H1 (cell line): ENCODE data around the gene ARHGEF11. TPM values are rescaled to one million over a fixed set of nuclear protein-coding genes. Genes with fewer than 3 reads are reported as not detected.

Source experiments
- BACH1 ChIP-seq: IDR thresholded peaks from 2 replicates; pipeline ENCODE4 v1.6.1; 2012; ENCODE audit warnings: low read length, improper control_type of control experiment
- CREB1 ChIP-seq: IDR thresholded peaks from 2 replicates; pipeline ENCODE4 v1.6.1; 2012; ENCODE audit warnings: inconsistent platforms
- FOSL1 ChIP-seq: IDR thresholded peaks from 2 replicates; pipeline ENCODE4 v1.6.1; 2011; ENCODE audit warnings: mild to moderate bottlenecking, low read depth, low read length, moderate library complexity; ENCODE audit not compliant: insufficient read depth
- POLR2A ChIP-seq, 2 experiments: IDR thresholded peaks; 1 replicate in 1 of 2; 2 replicates in 1 of 2; pipeline ENCODE4 v1.6.1; 2011; ENCODE audit warnings: low read depth in 2 of 2, low read length in 2 of 2, mild to moderate bottlenecking in 2 of 2; ENCODE audit errors: control extremely low read depth in 1 of 2
- RAD21 ChIP-seq, 2 experiments: IDR thresholded peaks in 1 of 2; conservative IDR thresholded peaks in 1 of 2; 2 replicates each; pipeline ENCODE4 v1.6.1; 2011; ENCODE audit warnings: low read depth in 2 of 2, low read length in 2 of 2, improper control_type of control experiment in 1 of 2, inconsistent platforms in 1 of 2, mild to moderate bottlenecking in 1 of 2, moderate library complexity in 1 of 2
- SAP30 ChIP-seq: fragments of 300-600 bp; sonication (generic); IDR thresholded peaks from 2 replicates; pipeline ENCODE4 v1.7.1; 2012; ENCODE audit warnings: low read length, moderate library complexity, mild to moderate bottlenecking, inconsistent platforms; ENCODE audit not compliant: insufficient read depth, insufficient replicate concordance
- ZNF274 ChIP-seq: IDR thresholded peaks from 2 replicates; pipeline ENCODE4 v1.7.0; 2012; ENCODE audit warnings: low read length, borderline replicate concordance; ENCODE audit errors: extremely low read depth
- polyA plus RNA-seq, 7 experiments: library from polyadenylated mRNA; depleted of rRNA in 3 of 7; stranded (reverse) in 5 of 7; unstranded in 2 of 7; fragments of >200 nt in 5 of 7; fragments of 200-250 nt in 2 of 7; gene quantifications; 1 replicate in 5 of 7; 2 replicates in 1 of 7; 4 replicates in 1 of 7; pipeline versions ENCODE4 v1.2.1 to v1.2.3, GENCODE V29; 2011 to 2013; ENCODE audit warnings: missing spikeins in 2 of 7, mixed read lengths in 2 of 7
- total RNA-seq: library from RNA; stranded (reverse); fragmentation: NEBNext Ultra II Directional; extraction: Animal tissue kit (Norgen Biotek cat#: 25700); gene quantifications from 2 replicates; pipeline ENCODE4 v1.2.1, GENCODE V29; 2021
- TF ChIP-seq, protein P1 (sequence below): fragments of 300-600 bp; sonication (generic); IDR thresholded peaks from 2 replicates; pipeline ENCODE4 v1.7.1; 2012; ENCODE audit warnings: low read length, moderate library complexity, mild to moderate bottlenecking, inconsistent platforms; ENCODE audit not compliant: insufficient replicate concordance
- TF ChIP-seq, protein P2 (sequence below): IDR thresholded peaks from 2 replicates; pipeline ENCODE4 v1.6.1; 2012; ENCODE audit warnings: inconsistent platforms

The ARHGEF11 gene
- total and polyA plus RNA-seq, 2 of the 8 experiments (the other 6 are each of a cell fraction or from before 2014, with no cell fraction given): 19.9 to 33.1 TPM

DNA sequence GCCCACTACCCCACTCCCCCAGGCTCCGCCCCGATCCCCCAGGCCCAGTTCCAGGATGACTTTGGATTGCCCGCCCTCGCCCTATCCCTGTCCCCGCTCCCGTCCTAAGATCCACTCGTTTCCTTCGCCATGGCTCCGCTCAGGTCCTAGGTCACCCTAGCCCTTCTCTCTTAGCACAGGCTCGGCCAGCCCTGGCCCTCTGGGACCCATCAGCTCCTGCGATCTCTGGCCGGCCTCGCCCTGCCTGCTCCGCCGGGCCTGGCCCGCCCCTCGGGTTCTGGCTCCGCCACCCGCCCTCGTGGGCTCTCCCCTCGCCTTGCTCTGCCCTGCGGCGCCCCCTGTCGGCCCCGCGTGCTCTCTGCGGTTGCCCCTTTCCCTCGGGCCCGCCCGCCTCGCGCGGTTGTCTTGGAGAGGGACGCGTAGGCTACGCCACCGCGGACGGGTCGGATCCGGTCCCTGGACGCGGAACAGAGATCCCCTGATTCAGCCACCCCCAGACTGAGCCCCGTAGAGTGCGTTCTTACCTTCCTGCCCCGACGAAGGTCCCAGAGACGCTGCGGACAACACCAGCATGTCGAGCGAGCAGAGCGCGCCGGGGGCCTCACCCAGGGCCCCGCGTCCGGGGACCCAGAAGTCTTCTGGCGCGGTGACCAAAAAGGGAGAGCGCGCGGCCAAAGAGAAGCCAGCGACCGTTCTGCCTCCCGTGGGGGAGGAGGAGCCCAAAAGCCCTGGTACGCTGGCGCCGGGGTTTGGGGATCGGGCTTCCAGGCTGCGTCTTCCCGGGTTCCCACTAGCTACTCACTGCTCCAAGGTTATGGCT, 125.1 kb downstream of the ARHGEF11 start, which contains the start of gene LRRC71 (continued):
- TF ChIP-seq, protein P1, sequence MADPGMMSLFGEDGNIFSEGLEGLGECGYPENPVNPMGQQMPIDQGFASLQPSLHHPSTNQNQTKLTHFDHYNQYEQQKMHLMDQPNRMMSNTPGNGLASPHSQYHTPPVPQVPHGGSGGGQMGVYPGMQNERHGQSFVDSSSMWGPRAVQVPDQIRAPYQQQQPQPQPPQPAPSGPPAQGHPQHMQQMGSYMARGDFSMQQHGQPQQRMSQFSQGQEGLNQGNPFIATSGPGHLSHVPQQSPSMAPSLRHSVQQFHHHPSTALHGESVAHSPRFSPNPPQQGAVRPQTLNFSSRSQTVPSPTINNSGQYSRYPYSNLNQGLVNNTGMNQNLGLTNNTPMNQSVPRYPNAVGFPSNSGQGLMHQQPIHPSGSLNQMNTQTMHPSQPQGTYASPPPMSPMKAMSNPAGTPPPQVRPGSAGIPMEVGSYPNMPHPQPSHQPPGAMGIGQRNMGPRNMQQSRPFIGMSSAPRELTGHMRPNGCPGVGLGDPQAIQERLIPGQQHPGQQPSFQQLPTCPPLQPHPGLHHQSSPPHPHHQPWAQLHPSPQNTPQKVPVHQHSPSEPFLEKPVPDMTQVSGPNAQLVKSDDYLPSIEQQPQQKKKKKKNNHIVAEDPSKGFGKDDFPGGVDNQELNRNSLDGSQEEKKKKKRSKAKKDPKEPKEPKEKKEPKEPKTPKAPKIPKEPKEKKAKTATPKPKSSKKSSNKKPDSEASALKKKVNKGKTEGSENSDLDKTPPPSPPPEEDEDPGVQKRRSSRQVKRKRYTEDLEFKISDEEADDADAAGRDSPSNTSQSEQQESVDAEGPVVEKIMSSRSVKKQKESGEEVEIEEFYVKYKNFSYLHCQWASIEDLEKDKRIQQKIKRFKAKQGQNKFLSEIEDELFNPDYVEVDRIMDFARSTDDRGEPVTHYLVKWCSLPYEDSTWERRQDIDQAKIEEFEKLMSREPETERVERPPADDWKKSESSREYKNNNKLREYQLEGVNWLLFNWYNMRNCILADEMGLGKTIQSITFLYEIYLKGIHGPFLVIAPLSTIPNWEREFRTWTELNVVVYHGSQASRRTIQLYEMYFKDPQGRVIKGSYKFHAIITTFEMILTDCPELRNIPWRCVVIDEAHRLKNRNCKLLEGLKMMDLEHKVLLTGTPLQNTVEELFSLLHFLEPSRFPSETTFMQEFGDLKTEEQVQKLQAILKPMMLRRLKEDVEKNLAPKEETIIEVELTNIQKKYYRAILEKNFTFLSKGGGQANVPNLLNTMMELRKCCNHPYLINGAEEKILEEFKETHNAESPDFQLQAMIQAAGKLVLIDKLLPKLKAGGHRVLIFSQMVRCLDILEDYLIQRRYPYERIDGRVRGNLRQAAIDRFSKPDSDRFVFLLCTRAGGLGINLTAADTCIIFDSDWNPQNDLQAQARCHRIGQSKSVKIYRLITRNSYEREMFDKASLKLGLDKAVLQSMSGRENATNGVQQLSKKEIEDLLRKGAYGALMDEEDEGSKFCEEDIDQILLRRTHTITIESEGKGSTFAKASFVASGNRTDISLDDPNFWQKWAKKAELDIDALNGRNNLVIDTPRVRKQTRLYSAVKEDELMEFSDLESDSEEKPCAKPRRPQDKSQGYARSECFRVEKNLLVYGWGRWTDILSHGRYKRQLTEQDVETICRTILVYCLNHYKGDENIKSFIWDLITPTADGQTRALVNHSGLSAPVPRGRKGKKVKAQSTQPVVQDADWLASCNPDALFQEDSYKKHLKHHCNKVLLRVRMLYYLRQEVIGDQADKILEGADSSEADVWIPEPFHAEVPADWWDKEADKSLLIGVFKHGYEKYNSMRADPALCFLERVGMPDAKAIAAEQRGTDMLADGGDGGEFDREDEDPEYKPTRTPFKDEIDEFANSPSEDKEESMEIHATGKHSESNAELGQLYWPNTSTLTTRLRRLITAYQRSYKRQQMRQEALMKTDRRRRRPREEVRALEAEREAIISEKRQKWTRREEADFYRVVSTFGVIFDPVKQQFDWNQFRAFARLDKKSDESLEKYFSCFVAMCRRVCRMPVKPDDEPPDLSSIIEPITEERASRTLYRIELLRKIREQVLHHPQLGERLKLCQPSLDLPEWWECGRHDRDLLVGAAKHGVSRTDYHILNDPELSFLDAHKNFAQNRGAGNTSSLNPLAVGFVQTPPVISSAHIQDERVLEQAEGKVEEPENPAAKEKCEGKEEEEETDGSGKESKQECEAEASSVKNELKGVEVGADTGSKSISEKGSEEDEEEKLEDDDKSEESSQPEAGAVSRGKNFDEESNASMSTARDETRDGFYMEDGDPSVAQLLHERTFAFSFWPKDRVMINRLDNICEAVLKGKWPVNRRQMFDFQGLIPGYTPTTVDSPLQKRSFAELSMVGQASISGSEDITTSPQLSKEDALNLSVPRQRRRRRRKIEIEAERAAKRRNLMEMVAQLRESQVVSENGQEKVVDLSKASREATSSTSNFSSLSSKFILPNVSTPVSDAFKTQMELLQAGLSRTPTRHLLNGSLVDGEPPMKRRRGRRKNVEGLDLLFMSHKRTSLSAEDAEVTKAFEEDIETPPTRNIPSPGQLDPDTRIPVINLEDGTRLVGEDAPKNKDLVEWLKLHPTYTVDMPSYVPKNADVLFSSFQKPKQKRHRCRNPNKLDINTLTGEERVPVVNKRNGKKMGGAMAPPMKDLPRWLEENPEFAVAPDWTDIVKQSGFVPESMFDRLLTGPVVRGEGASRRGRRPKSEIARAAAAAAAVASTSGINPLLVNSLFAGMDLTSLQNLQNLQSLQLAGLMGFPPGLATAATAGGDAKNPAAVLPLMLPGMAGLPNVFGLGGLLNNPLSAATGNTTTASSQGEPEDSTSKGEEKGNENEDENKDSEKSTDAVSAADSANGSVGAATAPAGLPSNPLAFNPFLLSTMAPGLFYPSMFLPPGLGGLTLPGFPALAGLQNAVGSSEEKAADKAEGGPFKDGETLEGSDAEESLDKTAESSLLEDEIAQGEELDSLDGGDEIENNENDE: no peak
- TF ChIP-seq POLR2A (IDR thresholded peaks at IDR 0.05; ENCODE audit: control extremely low read depth in 1 of 2, low read depth in 2 of 2, low read length in 2 of 2): no peak
- peak; percentile 92 for TF ChIP-seq BACH1
- TF ChIP-seq, protein P2, sequence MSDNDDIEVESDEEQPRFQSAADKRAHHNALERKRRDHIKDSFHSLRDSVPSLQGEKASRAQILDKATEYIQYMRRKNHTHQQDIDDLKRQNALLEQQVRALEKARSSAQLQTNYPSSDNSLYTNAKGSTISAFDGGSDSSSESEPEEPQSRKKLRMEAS: peak; percentile 85
- TF ChIP-seq CREB1: peak; percentile 64
- no peak for TF ChIP-seq ZNF274
- peak; percentile 89 to 95 for TF ChIP-seq RAD21 (IDR thresholded peaks at IDR 0.05 in 1 of 2, conservative IDR thresholded peaks at IDR 0.05 in 1 of 2; ENCODE audit: low read depth in 2 of 2, low read length in 2 of 2)
- TF ChIP-seq FOSL1: no peak; the same call in 1 of the 2 replicates
- TF ChIP-seq SAP30: no peak
